H1 (cell line): ENCODE measurements around the gene SERPINE2. TPM values are rescaled to one million over a fixed set of nuclear protein-coding genes. Genes with fewer than 3 reads are reported as not detected.

ENCODE experiments used
- CTCF ChIA-PET: fragments of 300-600 bp; sonication (Branson Sonifier 250); formaldehyde crosslinking; loops from one replicate; lab custom pipeline; 2021; ENCODE audit not compliant: partially characterized antibody; lab: Charles Lee
- POLR2A ChIA-PET: fragments of 300-600 bp; sonication (Branson Sonifier 250); formaldehyde crosslinking; loops from one replicate; lab custom pipeline; 2021; ENCODE audit warnings: inconsistent platforms; ENCODE audit not compliant: partially characterized antibody; lab: Charles Lee
- DNase-seq, 2 experiments: peaks; one replicate each; pipeline versions ENCODE4 v3.0.0 to v3.0.0-alpha.2; 2010 to 2022; ENCODE audit warnings: low spot score in 2 of 2, low read depth in 1 of 2, mixed read lengths in 1 of 2
- FAIRE-seq: peaks from 2 replicates; lab custom pipeline; 2011; peaks lifted over from hg19 to GRCh38; lab: Jason Lieb, UNC
- H2AFZ ChIP-seq: 2 replicates; pipeline ENCODE4 v1.8.1; 2012; ENCODE audit warnings: low read length, inconsistent platforms
- H2AK5ac ChIP-seq: 2 replicates; pipeline ENCODE4 v1.6.1; 2013; ENCODE audit warnings: low read depth, low read length
- H2BK120ac ChIP-seq: replicated peaks from 2 replicates; pipeline ENCODE3; 2013; ENCODE audit warnings: low read depth, low read length, inconsistent platforms
- H2BK12ac ChIP-seq: 2 replicates; pipeline ENCODE4 v1.6.1; 2013; ENCODE audit warnings: low read depth, low read length
- H2BK15ac ChIP-seq: 2 replicates; pipeline ENCODE4 v1.6.1; 2013; ENCODE audit warnings: low read length
- H2BK20ac ChIP-seq: 2 replicates; pipeline ENCODE4 v1.6.1; 2013; ENCODE audit warnings: low read length
- H2BK5ac ChIP-seq: 2 replicates; pipeline ENCODE4 v1.6.1; 2013; ENCODE audit warnings: low read depth, low read length
- H3K14ac ChIP-seq: 2 replicates; pipeline ENCODE4 v1.6.1; 2013; ENCODE audit warnings: inconsistent platforms; ENCODE audit not compliant: insufficient read length
- H3K18ac ChIP-seq: 2 replicates; pipeline ENCODE4 v1.6.1; 2013; ENCODE audit warnings: low read length; ENCODE audit errors: extremely low read depth
- H3K23ac ChIP-seq: 2 replicates; pipeline ENCODE4 v1.6.1; 2013; ENCODE audit warnings: inconsistent platforms; ENCODE audit not compliant: insufficient read length
- H3K23me2 ChIP-seq: 2 replicates; pipeline ENCODE4 v1.6.1; 2013; ENCODE audit warnings: low read depth, low read length
- H3K27ac ChIP-seq: 2 replicates; pipeline ENCODE4 v1.6.1; 2011; ENCODE audit warnings: low read depth, low read length, inconsistent platforms
- H3K27me3 ChIP-seq, 4 experiments: replicated peaks in 1 of 4; 1 replicate in 1 of 4; 2 replicates in 3 of 4; pipeline versions ENCODE4 v1.6.1 to v1.8.1; 2011 to 2013; ENCODE audit warnings: low read length in 3 of 4, mild to moderate bottlenecking in 3 of 4, inconsistent platforms in 2 of 4, mixed read lengths in 2 of 4, moderate library complexity in 1 of 4; ENCODE audit not compliant: control insufficient read depth in 3 of 4, insufficient read depth in 3 of 4; ENCODE audit errors: extremely low read depth in 1 of 4
- H3K36me3 ChIP-seq, 4 experiments: 2 replicates each; pipeline versions ENCODE4 v1.6.1 to v1.8.1; 2011 to 2013; ENCODE audit warnings: mild to moderate bottlenecking in 4 of 4, low read length in 3 of 4, moderate library complexity in 2 of 4, control low read depth in 1 of 4, inconsistent platforms in 1 of 4; ENCODE audit not compliant: insufficient read depth in 4 of 4, control insufficient read depth in 2 of 4
- H3K4ac ChIP-seq: replicated peaks from 2 replicates; pipeline ENCODE3; 2013; ENCODE audit warnings: low read length, low read depth, mixed read lengths, inconsistent platforms; ENCODE audit not compliant: insufficient read length
- H3K4me1 ChIP-seq, 4 experiments: replicated peaks in 1 of 4; 1 replicate in 1 of 4; 2 replicates in 3 of 4; pipeline versions ENCODE4 v1.6.1 to v1.8.1; 2011 to 2013; ENCODE audit warnings: low read length in 3 of 4, inconsistent platforms in 2 of 4, mixed read lengths in 1 of 4; ENCODE audit not compliant: insufficient read depth in 4 of 4, control insufficient read depth in 3 of 4
- H3K4me2 ChIP-seq, 2 experiments: 2 replicates each; pipeline versions ENCODE4 v1.6.1 to v1.8.1; 2011 to 2013; ENCODE audit warnings: low read depth in 2 of 2, low read length in 2 of 2, control low read depth in 1 of 2, inconsistent platforms in 1 of 2, mild to moderate bottlenecking in 1 of 2; ENCODE audit not compliant: insufficient read depth in 1 of 2
- H3K4me3 ChIP-seq, 4 experiments: fragments of 200-600, 300-600 bp in 1 of 4; sonication (generic), shearing (Covaris generic), sonication (Bioruptor Twin) in 1 of 4; 2 replicates each; pipeline versions ENCODE4 v1.5.1 to v1.8.1; 2011 to 2016; ENCODE audit warnings: low read length in 4 of 4, low read depth in 3 of 4, control low read depth in 2 of 4, inconsistent platforms in 2 of 4, mild to moderate bottlenecking in 2 of 4, mixed read lengths in 1 of 4, moderate library complexity in 1 of 4; ENCODE audit not compliant: insufficient read depth in 2 of 4; ENCODE audit errors: extremely low read depth in 1 of 4
- H3K56ac ChIP-seq: replicated peaks from 2 replicates; pipeline ENCODE3; 2013; ENCODE audit warnings: low read depth, mild to moderate bottlenecking, mixed read lengths, low read length, inconsistent platforms; ENCODE audit not compliant: insufficient read length
- H3K79me1 ChIP-seq: 2 replicates; pipeline ENCODE4 v1.6.1; 2013; ENCODE audit warnings: low read depth, low read length, control low read depth
- H3K79me2 ChIP-seq, 2 experiments: 2 replicates each; pipeline versions ENCODE4 v1.6.1 to v1.8.1; 2012 to 2013; ENCODE audit warnings: low read length in 2 of 2, mild to moderate bottlenecking in 2 of 2, inconsistent platforms in 1 of 2; ENCODE audit not compliant: insufficient read depth in 2 of 2, control insufficient read depth in 1 of 2
- H3K9ac ChIP-seq, 4 experiments: replicated peaks in 1 of 4; 1 replicate in 1 of 4; 2 replicates in 3 of 4; pipeline versions ENCODE4 v1.6.1 to v1.8.1; 2011 to 2013; ENCODE audit warnings: low read depth in 3 of 4, low read length in 3 of 4, control low read depth in 2 of 4, mild to moderate bottlenecking in 2 of 4, moderate library complexity in 2 of 4, inconsistent platforms in 1 of 4; ENCODE audit errors: extremely low read depth in 1 of 4
- H3K9me3 ChIP-seq, 2 experiments: 2 replicates each; pipeline versions ENCODE4 v1.6.1 to v1.8.1; 2012 to 2013; ENCODE audit warnings: mild to moderate bottlenecking in 2 of 2, moderate library complexity in 2 of 2, control low read depth in 1 of 2, inconsistent platforms in 1 of 2, low read depth in 1 of 2, low read length in 1 of 2, mixed read lengths in 1 of 2; ENCODE audit not compliant: insufficient read depth in 2 of 2
- H4K20me1 ChIP-seq, 2 experiments: replicated peaks in 1 of 2; 2 replicates each; pipeline versions ENCODE3 to v1.8.1; 2011 to 2013; ENCODE audit warnings: inconsistent platforms in 2 of 2, low read length in 2 of 2, mild to moderate bottlenecking in 1 of 2; ENCODE audit not compliant: insufficient read depth in 2 of 2, control insufficient read depth in 1 of 2
- H4K5ac ChIP-seq: 2 replicates; pipeline ENCODE4 v1.6.1; 2013; ENCODE audit warnings: low read length, low read depth, mixed read lengths, inconsistent platforms; ENCODE audit not compliant: insufficient read length
- H4K8ac ChIP-seq: 2 replicates; pipeline ENCODE4 v1.8.0; 2013; ENCODE audit warnings: mild to moderate bottlenecking, moderate library complexity, low read length, inconsistent platforms; ENCODE audit not compliant: insufficient read depth; ENCODE audit errors: extremely low read depth
- H4K91ac ChIP-seq: replicated peaks from 2 replicates; pipeline ENCODE3; 2013; ENCODE audit warnings: low read length, mixed read lengths, inconsistent platforms; ENCODE audit not compliant: insufficient read length
- CBX8 ChIP-seq: fragments of 300-800, 300-1000 bp; sonication (generic); IDR thresholded peaks from 2 replicates; pipeline ENCODE4 v1.7.1; 2016; ENCODE audit warnings: low read depth, low read length, borderline replicate concordance
- CEBPB ChIP-seq: IDR thresholded peaks from 2 replicates; pipeline ENCODE4 v1.6.1; 2012; ENCODE audit warnings: low read depth, low read length
- CHD1 ChIP-seq: IDR thresholded peaks from 2 replicates; pipeline ENCODE4 v1.6.1; 2012; ENCODE audit warnings: low read depth, low read length, improper control_type of control experiment
- GABPA ChIP-seq: IDR thresholded peaks from 2 replicates; pipeline ENCODE4 v1.6.1; 2011; ENCODE audit warnings: mild to moderate bottlenecking, low read length, moderate library complexity, borderline replicate concordance; ENCODE audit not compliant: insufficient read depth
- JUN ChIP-seq: IDR thresholded peaks from 2 replicates; pipeline ENCODE4 v1.6.1; 2011; ENCODE audit warnings: low read depth, mild to moderate bottlenecking, improper control_type of control experiment, low read length
- MAFK ChIP-seq: IDR thresholded peaks from 2 replicates; pipeline ENCODE4 v1.6.1; 2012; ENCODE audit warnings: low read depth, mild to moderate bottlenecking, improper control_type of control experiment, low read length
- PHF8 ChIP-seq: fragments of 200-600 bp; sonication (generic); conservative IDR thresholded peaks from 2 replicates; pipeline ENCODE4 v1.7.1; 2012; ENCODE audit warnings: low read depth, mild to moderate bottlenecking, inconsistent platforms, low read length, moderate library complexity
- POLR2AphosphoS5 ChIP-seq: IDR thresholded peaks from 2 replicates; pipeline ENCODE4 v1.6.1; 2011; ENCODE audit warnings: low read depth, low read length
- SAP30 ChIP-seq: fragments of 300-600 bp; sonication (generic); IDR thresholded peaks from 2 replicates; pipeline ENCODE4 v1.7.1; 2012; ENCODE audit warnings: low read length, moderate library complexity, mild to moderate bottlenecking, inconsistent platforms; ENCODE audit not compliant: insufficient read depth, insufficient replicate concordance
- SIRT6 ChIP-seq: IDR thresholded peaks from one replicate; pipeline ENCODE4 v1.7.1; 2012; ENCODE audit warnings: low read length, inconsistent platforms
- SP1 ChIP-seq: IDR thresholded peaks from 2 replicates; pipeline ENCODE4 v1.6.1; 2011; ENCODE audit warnings: low read depth, low read length
- SUZ12 ChIP-seq: fragments of 200-600 bp; sonication (generic); IDR thresholded peaks from 2 replicates; pipeline ENCODE4 v1.6.1; 2012; ENCODE audit warnings: mild to moderate bottlenecking, inconsistent platforms, low read length, moderate library complexity, mixed read lengths
- TBP ChIP-seq: IDR thresholded peaks from 2 replicates; pipeline ENCODE4 v1.6.1; 2011; ENCODE audit warnings: low read depth, low read length, improper control_type of control experiment
- TEAD4 ChIP-seq: IDR thresholded peaks from 2 replicates; pipeline ENCODE4 v1.6.1; 2012; ENCODE audit warnings: low read depth, low read length, inconsistent platforms, mixed read lengths
- WGBS, 2 experiments: shearing (Covaris generic) in 1 of 2; methylation state at CpG; one replicate each; pipeline versions ENCODE4 v1.1.6 to v1.1.7; 2013 to 2015; ENCODE audit warnings: low lambda C conversion rate in 2 of 2, mixed read lengths in 2 of 2, inconsistent platforms in 1 of 2, low coverage in 1 of 2, missing lambda C conversion rate in 1 of 2; ENCODE audit not compliant: insufficient replicate concordance in 2 of 2, insufficient coverage in 1 of 2, insufficient read length in 1 of 2; ENCODE audit errors: extremely low coverage in 1 of 2, missing lambda C conversion rate in 1 of 2; 5-methylcytosine and 5-hydroxymethylcytosine counted together
- polyA plus RNA-seq, 7 experiments: library from polyadenylated mRNA; depleted of rRNA in 3 of 7; stranded (reverse) in 5 of 7; unstranded in 2 of 7; fragments of >200 nt in 5 of 7; fragments of 200-250 nt in 2 of 7; gene quantifications; 1 replicate in 5 of 7; 2 replicates in 1 of 7; 4 replicates in 1 of 7; pipeline versions ENCODE4 v1.2.1 to v1.2.3, GENCODE V29; 2011 to 2013; ENCODE audit warnings: missing spikeins in 2 of 7, mixed read lengths in 2 of 7
- total RNA-seq: library from RNA; stranded (reverse); fragmentation: NEBNext Ultra II Directional; extraction: Animal tissue kit (Norgen Biotek cat#: 25700); gene quantifications from 2 replicates; pipeline ENCODE4 v1.2.1, GENCODE V29; 2021
- TF ChIP-seq, protein P1 (sequence below): IDR thresholded peaks from 2 replicates; pipeline ENCODE4 v1.6.1; 2012; ENCODE audit warnings: inconsistent platforms

Gene SERPINE2
- total and polyA plus RNA-seq, 2 of the 8 experiments (the other 6 are each of a cell fraction or from before 2014, with no cell fraction given): 26.2 to 76.0 TPM

- no peaks in the 10 kb centered on the region; the same call in 1 of the 2 replicates for H3K23me2 ChIP-seq
- H2AK5ac ChIP-seq: no peak overlapping the region
- H3K27ac ChIP-seq: no peak overlapping the region
- H3K79me2 ChIP-seq: no peaks in the 10 kb centered on the region
- H3K18ac ChIP-seq: no peak overlapping the region
- no peak overlapping the region; the same call in 1 of the 2 replicates for H2BK12ac ChIP-seq
- no peak overlapping the region for H3K4me2 ChIP-seq
- H3K27me3 ChIP-seq: no peaks in the 10 kb centered on the region
- no peak overlapping the region for H3K23ac ChIP-seq
- H2BK120ac ChIP-seq: no peak overlapping the region
- no peak overlapping the region for H2BK20ac ChIP-seq
- no peak overlapping the region for H3K56ac ChIP-seq
- no peaks in the 10 kb centered on the region for H4K20me1 ChIP-seq
- no peak overlapping the region for H3K9ac ChIP-seq
- no peaks in the 10 kb centered on the region for H3K79me1 ChIP-seq
- DNase-seq: no peak
- H3K4ac ChIP-seq: no peak overlapping the region
- no peak overlapping the region for H4K5ac ChIP-seq
- no peaks in the 10 kb centered on the region for H3K36me3 ChIP-seq
- FAIRE-seq: no peak
- CTCF ChIA-PET: interaction anchor here (1.1 to 3.5 kb wide), 11 partner anchors 12 to 224 kb away, joined by 3 to 33 read pairs (median 5); partner anchors contain the start of gene SERPINE2
- H3K4me3 ChIP-seq: no peak overlapping the region
- H3K9me3 ChIP-seq: no peaks in the 10 kb centered on the region
- H2AFZ ChIP-seq: no peak overlapping the region
- no peak overlapping the region; the same call in 1 of the 2 replicates for H4K8ac ChIP-seq
- no peak overlapping the region for H4K91ac ChIP-seq
- POLR2A ChIA-PET: no interaction called here
- no peak overlapping the region for H3K14ac ChIP-seq
- H2BK15ac ChIP-seq: no peak overlapping the region
- WGBS, 2 experiments: 73% methylated on average over 1 of the region's 1 CpG; no CpG with 5 or more reads in 1 of the 2 experiments
- no peak overlapping the region for H2BK5ac ChIP-seq
- no peaks in the 10 kb centered on the region for H3K4me1 ChIP-seq
- TF ChIP-seq PHF8 (no peak), JUN (no peak), TEAD4 (no peak), SUZ12 (no peak), SP1 (no peak), CHD1 (no peak), SAP30 (no peak), GABPA (no peak), TBP (no peak), MAFK (no peak), SIRT6 (no peak), POLR2AphosphoS5 (no peak), CEBPB (no peak), CBX8 (no peak)
- TF ChIP-seq, protein P1, sequence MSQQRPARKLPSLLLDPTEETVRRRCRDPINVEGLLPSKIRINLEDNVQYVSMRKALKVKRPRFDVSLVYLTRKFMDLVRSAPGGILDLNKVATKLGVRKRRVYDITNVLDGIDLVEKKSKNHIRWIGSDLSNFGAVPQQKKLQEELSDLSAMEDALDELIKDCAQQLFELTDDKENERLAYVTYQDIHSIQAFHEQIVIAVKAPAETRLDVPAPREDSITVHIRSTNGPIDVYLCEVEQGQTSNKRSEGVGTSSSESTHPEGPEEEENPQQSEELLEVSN: no peak
These were observed 20.1 kb upstream of the SERPINE2 start for GRCh38 chr2:224059178-224059577.
